BLaER1 (cell line): ENCODE measurements around the gene HEATR5A.

Experiments used
- H3K27ac ChIP-seq: shearing (Covaris generic); formaldehyde crosslinking; 2 replicates; pipeline ENCODE4 v1.8.1; 2022
- H3K27me3 ChIP-seq: shearing (Covaris generic); formaldehyde crosslinking; 2 replicates; pipeline ENCODE4 v1.8.1; 2022
- H3K36me3 ChIP-seq: shearing (Covaris generic); formaldehyde crosslinking; 2 replicates; pipeline ENCODE4 v1.8.1; 2022
- H3K4me1 ChIP-seq: shearing (Covaris generic); formaldehyde crosslinking; 2 replicates; pipeline ENCODE4 v1.8.1; 2022
- H3K4me2 ChIP-seq: shearing (Covaris generic); formaldehyde crosslinking; 2 replicates; pipeline ENCODE4 v1.8.1; 2022
- H3K4me3 ChIP-seq: shearing (Covaris generic); formaldehyde crosslinking; 2 replicates; pipeline ENCODE4 v1.8.1; 2022
- H3K9ac ChIP-seq: shearing (Covaris generic); formaldehyde crosslinking; 2 replicates; pipeline ENCODE4 v1.8.1; 2022
- H3K9me3 ChIP-seq: shearing (Covaris generic); formaldehyde crosslinking; 2 replicates; pipeline ENCODE4 v1.8.1; 2022
- H4K20me1 ChIP-seq: shearing (Covaris generic); formaldehyde crosslinking; 2 replicates; pipeline ENCODE4 v1.8.1; 2022
- Cebpa-rat ChIP-seq: shearing (Covaris generic); IDR thresholded peaks from 2 replicates; pipeline ENCODE4 v1.8.1; 2022

Gene HEATR5A

GRCh38 chr14:31410048-31410650 is 10.2 kb downstream of the HEATR5A start:
- Histone ChIP-seq H3K36me3 (no peaks in the 10 kb centered on the region), H4K20me1 (no peaks in the 10 kb centered on the region), H3K27ac (peak overlapping the region; percentile 39), H3K4me2 (peak overlapping the region; percentile 15), H3K4me1 (peaks cover 8% of the 10 kb centered on the region; the same call in 1 of the 2 replicates), H3K4me3 (no peak overlapping the region), H3K9me3 (no peaks in the 10 kb centered on the region), H3K9ac (peak overlapping the region; percentile 59; the same call in 1 of the 2 replicates), H3K27me3 (no peaks in the 10 kb centered on the region)
- TF ChIP-seq Cebpa-rat: no peak

GRCh38 chr14:31408421-31408820 is 11.9 kb downstream of the HEATR5A start:
- no peak overlapping the region for H3K27ac ChIP-seq
- H3K36me3 ChIP-seq: no peaks in the 10 kb centered on the region
- no peaks in the 10 kb centered on the region for H3K27me3 ChIP-seq
- TF ChIP-seq Cebpa-rat: no peak
- H3K9me3 ChIP-seq: no peaks in the 10 kb centered on the region
- H3K4me1 ChIP-seq: peaks cover 8% of the 10 kb centered on the region; the same call in 1 of the 2 replicates
- no peak overlapping the region for H3K4me3 ChIP-seq
- no peak overlapping the region for H3K9ac ChIP-seq
- no peak overlapping the region for H3K4me2 ChIP-seq
- no peaks in the 10 kb centered on the region for H4K20me1 ChIP-seq

GRCh38 chr14:31405599-31406232 is 14.6 kb downstream of the HEATR5A start:
- TF ChIP-seq Cebpa-rat: no peak
- H3K27ac ChIP-seq: no peak overlapping the region
- H3K9me3 ChIP-seq: no peaks in the 10 kb centered on the region
- peaks cover 8% of the 10 kb centered on the region; the same call in 1 of the 2 replicates for H3K4me1 ChIP-seq
- H3K4me3 ChIP-seq: no peak overlapping the region
- no peaks in the 10 kb centered on the region for H3K27me3 ChIP-seq
- H3K36me3 ChIP-seq: no peaks in the 10 kb centered on the region
- no peaks in the 10 kb centered on the region for H4K20me1 ChIP-seq
- no peak overlapping the region for H3K4me2 ChIP-seq
- no peak overlapping the region for H3K9ac ChIP-seq

DNA sequence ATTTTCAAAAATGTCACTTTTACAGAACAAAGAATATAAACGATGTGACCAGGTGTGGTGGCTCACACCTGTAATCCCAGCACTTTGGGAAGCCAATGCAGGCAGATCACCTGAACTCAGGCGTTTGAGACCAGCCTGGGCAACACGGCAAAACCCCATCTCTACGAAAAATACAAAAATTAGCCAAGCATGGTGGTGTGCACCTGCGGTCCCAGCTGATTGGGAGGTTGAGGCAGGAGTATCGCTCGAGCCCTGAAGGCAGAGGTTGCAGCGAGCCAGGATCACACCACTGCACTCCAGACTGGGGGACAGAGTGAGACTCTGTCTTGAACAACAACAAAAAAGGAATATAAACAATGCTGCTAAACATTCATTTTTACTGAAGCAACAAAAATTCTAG is 15.2 kb downstream of the HEATR5A start:
- no peaks in the 10 kb centered on the region for H3K27me3 ChIP-seq
- no peak for TF ChIP-seq Cebpa-rat
- no peaks in the 10 kb centered on the region for H3K9me3 ChIP-seq
- H3K9ac ChIP-seq: no peak overlapping the region
- H3K36me3 ChIP-seq: no peaks in the 10 kb centered on the region
- peaks cover 3% of the 10 kb centered on the region; the same call in 1 of the 2 replicates for H3K4me1 ChIP-seq
- H3K4me2 ChIP-seq: no peak overlapping the region
- H3K27ac ChIP-seq: no peak overlapping the region
- H4K20me1 ChIP-seq: no peaks in the 10 kb centered on the region
- no peak overlapping the region for H3K4me3 ChIP-seq

- Histone ChIP-seq H3K4me2 (no peak overlapping the region), H3K9me3 (no peaks in the 10 kb centered on the region), H3K27ac (no peak overlapping the region), H3K4me3 (no peak overlapping the region), H3K9ac (no peak overlapping the region), H3K27me3 (no peaks in the 10 kb centered on the region), H4K20me1 (no peaks in the 10 kb centered on the region), H3K36me3 (no peaks in the 10 kb centered on the region), H3K4me1 (no peaks in the 10 kb centered on the region)
- TF ChIP-seq Cebpa-rat: no peak
Measured at GRCh38 chr14:31403707-31404106, 16.6 kb downstream of the HEATR5A start.

DNA sequence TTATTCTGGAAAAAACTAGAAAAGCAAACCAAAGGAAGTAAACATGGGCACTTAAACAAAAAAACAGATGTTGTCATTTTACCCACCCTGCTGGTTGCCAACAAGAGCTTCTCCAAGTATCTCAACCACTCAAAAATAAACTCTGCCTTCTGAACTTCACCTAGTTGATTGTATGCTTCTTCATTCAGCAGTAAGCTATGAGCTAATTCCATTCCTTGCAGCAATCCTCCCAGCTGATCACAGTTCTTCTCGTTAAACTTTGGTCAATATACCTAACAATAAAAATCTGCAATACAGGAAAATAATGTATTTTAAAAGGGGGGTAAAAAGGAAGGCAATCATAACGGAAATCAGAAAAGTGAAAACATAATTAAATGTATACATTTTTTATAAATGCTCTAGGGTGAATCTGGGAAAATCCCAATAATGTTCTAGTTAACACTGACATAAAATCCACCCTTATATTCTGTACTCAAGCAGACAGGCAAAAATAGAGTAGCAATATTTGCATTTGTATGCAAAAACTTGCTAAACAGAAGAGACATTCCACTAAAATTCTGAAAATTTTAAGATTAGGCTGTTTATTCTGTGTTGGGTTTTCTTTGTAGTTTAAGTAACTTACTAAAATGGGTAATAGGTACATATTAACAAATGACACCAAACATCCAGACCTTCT is 17.4 kb downstream of the HEATR5A start:
- Histone ChIP-seq H3K9ac (no peak overlapping the region), H3K4me2 (no peak overlapping the region), H3K27ac (no peak overlapping the region), H3K9me3 (no peaks in the 10 kb centered on the region), H3K27me3 (no peaks in the 10 kb centered on the region), H3K4me3 (no peak overlapping the region), H3K36me3 (no peaks in the 10 kb centered on the region), H3K4me1 (no peaks in the 10 kb centered on the region), H4K20me1 (no peaks in the 10 kb centered on the region)
- no peak for TF ChIP-seq Cebpa-rat

DNA sequence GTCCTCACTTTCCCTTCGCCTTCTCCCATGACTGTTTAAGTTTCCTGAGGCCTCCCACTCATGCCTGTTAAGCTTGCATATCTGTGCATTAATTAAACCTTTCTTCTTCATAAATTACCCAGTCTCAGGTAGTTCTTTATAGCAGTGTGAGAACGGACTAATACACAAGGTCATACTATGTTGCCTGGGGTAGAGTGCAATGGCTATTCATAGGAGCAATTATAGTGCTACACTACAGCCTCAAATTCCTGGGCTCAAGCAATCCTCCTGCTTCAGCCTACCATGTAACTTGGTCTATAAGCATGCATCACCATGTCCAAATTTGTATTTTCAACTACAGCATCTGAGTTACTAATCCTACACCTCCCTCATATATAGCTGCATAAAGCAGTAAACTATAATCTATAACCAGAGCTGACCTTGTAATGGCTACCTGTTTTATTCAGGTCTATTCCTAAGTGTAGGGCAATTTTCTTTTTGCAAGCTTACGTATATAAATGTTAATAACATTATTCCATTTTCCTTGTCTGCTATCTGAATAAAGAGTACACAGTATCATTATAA is 18.9 kb downstream of the HEATR5A start:
- H3K4me3 ChIP-seq: no peak overlapping the region
- H3K36me3 ChIP-seq: no peaks in the 10 kb centered on the region
- TF ChIP-seq Cebpa-rat: no peak
- H3K27ac ChIP-seq: no peak overlapping the region
- no peaks in the 10 kb centered on the region for H4K20me1 ChIP-seq
- H3K4me1 ChIP-seq: no peaks in the 10 kb centered on the region
- no peak overlapping the region for H3K4me2 ChIP-seq
- H3K9me3 ChIP-seq: no peaks in the 10 kb centered on the region
- no peak overlapping the region for H3K9ac ChIP-seq
- no peaks in the 10 kb centered on the region for H3K27me3 ChIP-seq

- Histone ChIP-seq H3K27ac (no peak overlapping the region), H3K36me3 (no peaks in the 10 kb centered on the region), H3K4me3 (no peak overlapping the region), H3K27me3 (no peaks in the 10 kb centered on the region), H3K9ac (no peak overlapping the region), H3K4me2 (no peak overlapping the region), H4K20me1 (no peaks in the 10 kb centered on the region), H3K4me1 (no peaks in the 10 kb centered on the region), H3K9me3 (no peaks in the 10 kb centered on the region)
- TF ChIP-seq Cebpa-rat: no peak
Measured at GRCh38 chr14:31400031-31400638, 20.2 kb downstream of the HEATR5A start.

GRCh38 chr14:31395572-31396205 is 24.7 kb downstream of the HEATR5A start:
- H4K20me1 ChIP-seq: no peaks in the 10 kb centered on the region
- no peak for TF ChIP-seq Cebpa-rat
- no peaks in the 10 kb centered on the region for H3K4me1 ChIP-seq
- no peak overlapping the region for H3K27ac ChIP-seq
- H3K4me2 ChIP-seq: no peak overlapping the region
- H3K4me3 ChIP-seq: no peak overlapping the region
- H3K9me3 ChIP-seq: no peaks in the 10 kb centered on the region
- no peak overlapping the region for H3K9ac ChIP-seq
- no peaks in the 10 kb centered on the region for H3K36me3 ChIP-seq
- no peaks in the 10 kb centered on the region for H3K27me3 ChIP-seq
